RPMI8226 (cell line): ENCODE measurements around the gene KANK2.
"Not testable (repeated sequence)": the region's sequence is repeated elsewhere in the genome, so short reads cannot be mapped to it uniquely, and the experiment has no call there.

Experiments used
- DNase-seq: peaks from one replicate; pipeline ENCODE4 v3.0.0-alpha.2; 2015

KANK2 gene

GRCh38 chr19:11195681-11196080 lies 1.7 kb downstream of the KANK2 start:
- no peak for DNase-seq

GRCh38 chr19:11194656-11195558 lies 2.4 kb downstream of the KANK2 start:
- DNase-seq: no peak

- no peak for DNase-seq
Observed at GRCh38 chr19:11194173-11194572, 3.2 kb downstream of the KANK2 start.

GRCh38 chr19:11192957-11193939 lies 4.1 kb downstream of the KANK2 start:
- DNase-seq: no peak

GRCh38 chr19:11191934-11192333 lies 5.4 kb downstream of the KANK2 start:
- DNase-seq: no peak

- DNase-seq: no peak
Observed at GRCh38 chr19:11191273-11191755, 6.0 kb downstream of the KANK2 start.

- no peak for DNase-seq
Observed at GRCh38 chr19:11190501-11190900, 6.8 kb downstream of the KANK2 start.

GRCh38 chr19:11187441-11187840 lies 9.9 kb downstream of the KANK2 start:
- DNase-seq: no peak

- no peak for DNase-seq
Observed at GRCh38 chr19:11182994-11183393, 14.4 kb downstream of the KANK2 start.

GRCh38 chr19:11181488-11181887 lies 15.9 kb downstream of the KANK2 start:
- DNase-seq: no peak

- DNase-seq: not testable (repeated sequence)
Observed at GRCh38 chr19:11180975-11181374, 16.4 kb downstream of the KANK2 start.

GRCh38 chr19:11180346-11180745 lies 17.0 kb downstream of the KANK2 start:
- no peak for DNase-seq

GRCh38 chr19:11179716-11180297 lies 17.5 kb downstream of the KANK2 start:
- no peak for DNase-seq

- DNase-seq: not testable (repeated sequence)
Observed at GRCh38 chr19:11179145-11179465, 18.2 kb downstream of the KANK2 start.

GRCh38 chr19:11177592-11177991 lies 19.8 kb downstream of the KANK2 start:
- DNase-seq: no peak

- DNase-seq: no peak
Observed at GRCh38 chr19:11176466-11177193, 20.7 kb downstream of the KANK2 start.

GRCh38 chr19:11175920-11176319 lies 21.4 kb downstream of the KANK2 start:
- no peak for DNase-seq

- no peak for DNase-seq
Observed at GRCh38 chr19:11174336-11174735, 23.0 kb downstream of the KANK2 start.

GRCh38 chr19:11173516-11174155 lies 23.7 kb downstream of the KANK2 start:
- DNase-seq: no peak

GRCh38 chr19:11172576-11172975 lies 24.8 kb downstream of the KANK2 start:
- DNase-seq: no peak

- DNase-seq: no peak
Observed at GRCh38 chr19:11171144-11171543, 26.2 kb downstream of the KANK2 start.
